GM12872 (cell line): Measurements from ENCODE around the gene CNPY3.

ENCODE experiments used
- CTCF ChIP-seq: IDR thresholded peaks from 3 replicates; pipeline ENCODE4 v1.5.1; 2011; ENCODE audit warnings: low read depth, mild to moderate bottlenecking, low read length, moderate library complexity; ENCODE audit not compliant: insufficient read depth

CNPY3 gene

GRCh38 chr6:42898891-42899361, 30.4 kb upstream of the CNPY3 start:
- peak; percentile 62 for TF ChIP-seq CTCF

GRCh38 chr6:42899871-42900270, 29.4 kb upstream of the CNPY3 start:
- TF ChIP-seq CTCF, result no peak

GRCh38 chr6:42901538-42901957, 27.7 kb upstream of the CNPY3 start:
- peak; percentile 82 for TF ChIP-seq CTCF

- TF ChIP-seq CTCF, result no peak
Observed at GRCh38 chr6:42904467-42904866, 24.8 kb upstream of the CNPY3 start.

- no peak for TF ChIP-seq CTCF
Observed at GRCh38 chr6:42907336-42907735, 21.9 kb upstream of the CNPY3 start.

GRCh38 chr6:42909835-42910234, 19.4 kb upstream of the CNPY3 start:
- no peak for TF ChIP-seq CTCF

- TF ChIP-seq CTCF, result no peak
Observed at GRCh38 chr6:42911171-42912021, 17.9 kb upstream of the CNPY3 start.
